ENCODE data around the gene SLC12A6.
"Not testable (repeated sequence)": the region's sequence is repeated elsewhere in the genome, so short reads cannot be mapped to it uniquely, and the experiment has no call there.

Gene SLC12A6

DNA sequence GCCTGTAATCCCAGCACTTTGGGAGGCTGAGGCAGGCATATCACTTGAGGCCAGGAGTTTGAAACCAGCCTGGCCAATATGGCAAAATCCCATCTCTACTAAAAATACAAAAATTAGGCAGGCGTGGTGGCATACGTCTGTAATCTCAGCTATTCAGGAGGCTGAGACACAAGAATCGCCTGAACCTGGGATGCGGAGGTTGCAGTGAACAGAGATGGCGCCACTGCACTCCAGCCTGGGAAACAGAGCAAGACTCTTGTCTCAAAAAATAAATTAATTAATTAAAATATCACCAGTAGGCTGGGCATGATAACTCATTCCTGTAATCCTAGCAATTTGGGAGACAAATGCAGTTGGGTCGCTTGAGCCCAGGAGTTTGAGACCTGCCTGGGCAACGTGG lies 144.3 kb downstream of the SLC12A6 start:
- not testable (repeated sequence) for DNase-seq (ENCODE audit: low read depth)

- no peak for DNase-seq (ENCODE audit: low read depth)
These were observed 148.9 kb downstream of the SLC12A6 start for GRCh38 chr15:34188711-34189110.

DNA sequence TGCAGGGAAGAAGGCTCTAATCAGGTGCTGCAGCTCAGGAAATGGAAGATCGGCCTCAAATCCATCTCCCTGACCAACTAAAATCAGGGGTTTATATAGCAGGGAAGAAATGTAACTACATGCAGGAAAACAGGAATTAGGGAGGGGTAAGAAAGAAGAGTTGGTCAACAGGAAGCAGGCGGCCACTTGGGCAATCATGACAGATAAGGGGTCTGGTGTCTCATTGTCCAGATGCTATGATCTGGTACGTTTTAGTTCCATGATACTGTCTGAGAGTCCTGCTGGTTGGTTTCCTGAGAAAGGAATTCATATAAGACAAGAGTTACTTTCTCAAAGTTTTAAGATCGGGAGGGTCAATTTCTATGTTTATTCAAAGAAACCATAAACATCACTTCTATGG lies 151.9 kb downstream of the SLC12A6 start:
- no peak for DNase-seq (ENCODE audit: low read depth)

DNA sequence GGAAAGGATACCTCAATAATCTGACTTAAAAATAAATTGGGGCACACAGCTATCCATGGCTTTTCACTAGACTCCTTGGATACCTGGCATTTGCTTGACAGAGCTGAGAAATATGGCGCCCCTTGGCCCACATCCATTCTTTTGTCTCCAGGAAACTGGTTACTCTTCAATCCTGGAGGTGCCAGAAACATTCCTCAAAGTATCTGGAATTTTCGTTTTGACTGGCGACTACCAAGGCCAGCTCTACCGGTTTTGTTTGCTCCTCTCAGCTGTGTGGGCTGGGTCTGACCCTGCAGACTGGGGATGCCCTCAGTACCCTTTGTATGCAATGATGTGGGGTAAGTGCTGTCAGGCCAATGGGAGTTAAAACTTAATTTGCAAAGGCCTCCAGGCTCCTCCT lies 154.6 kb downstream of the SLC12A6 start:
- no peak for DNase-seq (ENCODE audit: low read depth)

All from stimulated activated CD4-positive, alpha-beta T cell treated with anti-CD3 and anti-CD28 coated beads, Interleukin-2, amount 100 ng/mL, for 4 hours (primary cell).